ENCODE data around the gene TNRC6C. TPM values are rescaled to one million over a fixed set of nuclear protein-coding genes. Genes with fewer than 3 reads are reported as not detected.
"Not testable (repeated sequence)": the region's sequence is repeated elsewhere in the genome, so short reads cannot be mapped to it uniquely, and the experiment has no call there.

Gene TNRC6C
- total and polyA plus RNA-seq, 2 of the 13 experiments (the other 11 are each of a cell fraction or from before 2014, with no cell fraction given): 0.66 to 4.9 TPM

DNA sequence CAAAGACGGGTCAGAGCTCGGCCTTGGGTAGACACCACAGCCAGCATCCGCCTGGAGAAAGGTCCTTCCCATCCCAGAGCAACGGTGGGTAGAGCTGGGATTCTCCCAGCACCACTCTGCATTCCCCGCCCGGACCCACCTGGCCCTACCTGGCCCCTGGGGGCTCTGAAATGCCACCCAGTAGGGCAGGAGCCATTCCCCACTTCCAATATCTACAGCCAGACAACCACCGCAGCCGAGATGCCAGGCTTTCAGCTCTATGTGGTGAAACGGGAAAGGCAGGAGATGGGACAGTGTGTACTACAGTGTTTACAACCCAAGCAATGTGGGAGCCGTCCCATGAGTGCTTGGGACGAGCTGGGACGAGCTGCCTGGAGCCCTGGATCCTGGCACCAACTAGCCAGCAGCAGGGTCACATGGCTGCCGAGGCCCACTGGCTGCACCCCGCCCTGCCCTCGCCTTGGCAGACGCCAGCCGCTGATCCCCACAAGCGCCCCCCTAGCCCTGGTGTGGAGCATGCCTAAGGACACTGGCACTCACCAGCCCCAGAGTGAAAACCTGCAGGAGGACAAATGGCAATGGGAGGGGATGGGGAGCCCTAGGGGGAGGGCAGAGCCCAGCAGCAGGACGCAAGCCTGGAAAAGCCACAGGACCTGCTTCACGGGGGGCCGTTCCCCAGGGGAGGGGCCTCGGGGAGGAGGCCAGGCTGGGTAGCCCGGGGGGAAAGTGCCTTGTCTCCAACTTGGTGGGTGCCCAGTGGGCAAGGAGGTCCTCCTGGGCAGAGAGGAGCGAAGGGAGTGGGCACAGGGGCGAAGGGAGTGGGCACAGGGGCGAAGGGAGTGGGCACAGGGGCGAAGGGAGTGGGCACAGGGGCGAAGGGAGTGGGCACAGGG is 156.6 kb downstream of the TNRC6C start (continued):
- TF ChIP-seq AGO1 (IDR thresholded peaks at IDR 0.05; ENCODE audit: low read depth, low read length, poor library complexity, severe bottlenecking) (peak; percentile 69), HNRNPL (IDR thresholded peaks at IDR 0.05; ENCODE audit: low read depth, low read length) (peak; percentile 99), ZFAT (CRISPR knock-in tag; conservative IDR thresholded peaks at IDR 0.05) (no peak), PHF5A (CRISPR knock-in tag; IDR thresholded peaks at IDR 0.05; ENCODE audit: low read depth, unreplicated experiment) (no peak), SP4 (CRISPR knock-in tag; IDR thresholded peaks at IDR 0.05) (no peak), MXD4 (CRISPR knock-in tag; IDR thresholded peaks at IDR 0.05) (no peak)

DNA sequence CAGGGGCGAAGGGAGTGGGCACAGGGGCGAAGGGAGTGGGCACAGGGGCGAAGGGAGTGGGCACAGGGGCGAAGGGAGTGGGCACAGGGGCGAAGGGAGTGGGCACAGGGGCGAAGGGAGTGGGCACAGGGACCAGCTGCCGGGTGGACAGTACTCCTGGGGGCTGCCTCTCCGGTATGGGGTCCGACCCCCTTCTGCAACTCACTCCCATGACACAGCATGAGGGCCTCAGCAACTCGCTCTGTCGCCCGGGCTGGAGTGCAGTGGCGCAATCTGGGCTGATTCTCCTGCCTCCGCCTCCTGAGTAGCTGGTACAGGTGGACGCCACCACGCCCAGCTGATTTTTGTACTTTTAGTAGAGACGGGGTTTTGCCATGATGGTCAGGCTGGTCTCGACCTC is 157.3 kb downstream of the TNRC6C start:
- H3K9me3 ChIP-seq (ENCODE audit: low read length); H2AFZ ChIP-seq (ENCODE audit: low read length); H3K9ac ChIP-seq (ENCODE audit: insufficient read depth, low read depth, low read length); DNase-seq (ENCODE audit: low spot score); H3K79me2 ChIP-seq (ENCODE audit: insufficient read depth, low read length); intact Hi-C loops (cut with micrococcal nuclease; ENCODE audit: unreplicated experiment); CTCF ChIA-PET (ENCODE audit: low intra/inter-chr PET ratio, low total read pairs); H3K27me3 ChIP-seq (ENCODE audit: control insufficient read depth in 1 of 2, insufficient read depth in 2 of 2, low read length in 2 of 2); FAIRE-seq; BruUV-seq (replicated peaks); H3K4me3 ChIP-seq (replicated peaks in 1 of 3; ENCODE audit: insufficient read depth in 1 of 3, low read depth in 2 of 3, low read length in 3 of 3); H3K4me2 ChIP-seq (ENCODE audit: low read depth, low read length); H3K27ac ChIP-seq (ENCODE audit: extremely low read length, insufficient read depth, low read length); ATAC-seq; in situ Hi-C loops (cut with HindIII; ENCODE audit: extremely low pct_ligation_motif_present, low pct_unique_long_range_greater_than_20kb): not testable (repeated sequence)
- TF ChIP-seq CEBPB (IDR thresholded peaks at IDR 0.05; ENCODE audit: borderline replicate concordance, low read depth, low read length) (peak; percentile 63), RBFOX2 (IDR thresholded peaks at IDR 0.05; ENCODE audit: low read depth, low read length) (0 out of 2 replicates have a peak, but pooled peaks have one; percentile 3), PCBP1 (IDR thresholded peaks at IDR 0.05; ENCODE audit: borderline replicate concordance, low read depth, low read length) (0 out of 2 replicates have a peak, but pooled peaks have one; percentile 92), HNRNPL (IDR thresholded peaks at IDR 0.05; ENCODE audit: low read depth, low read length) (peak; percentile 99), AGO2 (optimal IDR thresholded peaks at IDR 0.05; ENCODE audit: low read depth, low read length) (peak; percentile 16)
- Histone ChIP-seq H4K20me1 (ENCODE audit: insufficient read depth, low read length) (peaks cover 16% of the 10 kb centered on the region; the same call in 1 of the 2 replicates), H3K36me3 (replicated peaks in 1 of 2; ENCODE audit: control insufficient read depth in 1 of 2, insufficient read depth in 2 of 2, low read length in 2 of 2) (peaks cover 16 to 47% of the 10 kb centered on the region in 2 experiments), H3K4me1 (ENCODE audit: insufficient read depth, low read length) (peaks cover 23% of the 10 kb centered on the region)
- POLR2A ChIA-PET: interaction anchor here (0.8 to 1.2 kb wide), 3 partner anchors 11 to 135 kb away, joined by 3 to 5 read pairs (median 4); no protein-coding TSS in a partner anchor
- 97% methylated on average over 18 of the region's 18 CpGs for WGBS (ENCODE audit: low lambda C conversion rate)
